Inferior parietal cortex (tissue), 1 donor: ENCODE measurements around the gene CDC42EP4.

Experiments used
- DNase-seq: peaks from one replicate; pipeline ENCODE4 v3.0.0-alpha.2; 2016; ENCODE audit errors: extremely low spot score

Gene CDC42EP4

GRCh38 chr17:73311781-73312641, at the start of gene CDC42EP4:
TSS of gene CDC42EP4 (minus strand) at chr17:73312001. CDS start at chr17:73286500, 25,501 bp downstream.
- peak; percentile 88 for DNase-seq

- no peak for DNase-seq
Observed at GRCh38 chr17:73360961-73361761, 49.4 kb upstream of the CDC42EP4 start.

GRCh38 chr17:73359987-73360410, 48.2 kb upstream of the CDC42EP4 start:
- no peak for DNase-seq

- no peak for DNase-seq
Observed at GRCh38 chr17:73359352-73359751, 47.6 kb upstream of the CDC42EP4 start.

GRCh38 chr17:73358668-73359067, 46.9 kb upstream of the CDC42EP4 start:
- DNase-seq, result no peak

GRCh38 chr17:73357981-73358380, 46.2 kb upstream of the CDC42EP4 start:
- no peak for DNase-seq

- DNase-seq, result no peak
Observed at GRCh38 chr17:73357318-73357717, 45.5 kb upstream of the CDC42EP4 start.

- DNase-seq, result no peak
Observed at GRCh38 chr17:73356561-73357170, 44.9 kb upstream of the CDC42EP4 start.

GRCh38 chr17:73354423-73355284, 42.9 kb upstream of the CDC42EP4 start:
- DNase-seq, result no peak

GRCh38 chr17:73352261-73352660, 40.5 kb upstream of the CDC42EP4 start:
- no peak for DNase-seq

- no peak for DNase-seq
Observed at GRCh38 chr17:73351764-73352163, 40.0 kb upstream of the CDC42EP4 start.

- DNase-seq, result no peak
Observed at GRCh38 chr17:73350864-73351263, 39.1 kb upstream of the CDC42EP4 start.

GRCh38 chr17:73349647-73350046, 37.8 kb upstream of the CDC42EP4 start:
- DNase-seq, result no peak

- DNase-seq, result peak; percentile 60
Observed at GRCh38 chr17:73349138-73349537, 37.3 kb upstream of the CDC42EP4 start.

- DNase-seq, result no peak
Observed at GRCh38 chr17:73348829-73349095, 37.0 kb upstream of the CDC42EP4 start.

GRCh38 chr17:73348018-73348828, 36.4 kb upstream of the CDC42EP4 start:
- DNase-seq, result no peak

- no peak for DNase-seq
Observed at GRCh38 chr17:73347351-73347750, 35.5 kb upstream of the CDC42EP4 start.

- DNase-seq, result no peak
Observed at GRCh38 chr17:73346501-73347162, 34.8 kb upstream of the CDC42EP4 start.

- DNase-seq, result no peak
Observed at GRCh38 chr17:73343739-73344454, 32.1 kb upstream of the CDC42EP4 start.
